ENCODE results near the gene UBR4. TPM values are rescaled to one million over a fixed set of nuclear protein-coding genes. Genes with fewer than 3 reads are reported as not detected.

UBR4 gene
- polyA plus RNA-seq, 2 of the 4 experiments (the other 2 are of a cell fraction) = 55.8 to 74.3 TPM

- no peak for DNase-seq (ENCODE audit: low read depth in 1 of 2, low spot score in 1 of 2)
- TF ChIP-seq EHMT2 (IDR thresholded peaks at IDR 0.05; ENCODE audit: low read depth) (no peak), TP53 (CRISPR knock-in tag; IDR thresholded peaks at IDR 0.05) (no peak), NFE2L2 (conservative IDR thresholded peaks at IDR 0.05; ENCODE audit: low read length) (no peak), ZC3H11A (IDR thresholded peaks at IDR 0.05) (no peak)
- no peaks in the 10 kb centered on the region for H3K9me3 ChIP-seq
- POLR2A ChIA-PET = no interaction called here
- no peak for ATAC-seq
- no peak overlapping the region for H3K4me2 ChIP-seq
- no peak overlapping the region for H3K27ac ChIP-seq
- WGBS (ENCODE audit: missing lambda C conversion rate) = 66% methylated on average over 4 of the region's 4 CpGs
- no peak for FAIRE-seq
- CTCF ChIA-PET = interaction anchor here (1.0 kb wide), 2 partner anchors 10 to 125 kb away, joined by 3 to 4 read pairs; no protein-coding TSS in a partner anchor
- peaks cover 9% of the 10 kb centered on the region for H3K4me1 ChIP-seq
- H3K4me3 ChIP-seq = no peak overlapping the region
Observed at GRCh38 chr1:19037659-19038058, 172.4 kb downstream of the UBR4 start.

GRCh38 chr1:19036813-19037605 lies 173.1 kb downstream of the UBR4 start:
- WGBS (ENCODE audit: missing lambda C conversion rate) = 88% methylated on average over 15 of the region's 15 CpGs
- POLR2A ChIA-PET = no interaction called here
- Histone ChIP-seq H3K4me2 (no peak overlapping the region), H3K4me1 (peaks cover 9% of the 10 kb centered on the region), H3K9me3 (no peaks in the 10 kb centered on the region), H3K27ac (no peak overlapping the region), H3K4me3 (no peak overlapping the region)
- DNase-seq (ENCODE audit: low read depth in 1 of 2, low spot score in 1 of 2) (no peak), FAIRE-seq (no peak), ATAC-seq (no peak)
- TF ChIP-seq FOSB (CRISPR knock-in tag; IDR thresholded peaks at IDR 0.05) (no peak), HMGXB4 (CRISPR knock-in tag; IDR thresholded peaks at IDR 0.05; ENCODE audit: borderline replicate concordance) (no peak), E2F6 (IDR thresholded peaks at IDR 0.05; ENCODE audit: borderline replicate concordance, low read depth) (no peak), GATA3 (IDR thresholded peaks at IDR 0.05; ENCODE audit: borderline replicate concordance) (no peak), MAZ (IDR thresholded peaks at IDR 0.05; ENCODE audit: borderline replicate concordance, low read depth, low read length) (no peak), MAFK (IDR thresholded peaks at IDR 0.05; ENCODE audit: partially characterized antibody) (no peak), ATOH8 (CRISPR knock-in tag; IDR thresholded peaks at IDR 0.05; ENCODE audit: low read depth) (no peak), CHD2 (IDR thresholded peaks at IDR 0.05; ENCODE audit: low read length, partially characterized antibody) (no peak), MYC (IDR thresholded peaks at IDR 0.05; ENCODE audit: borderline replicate concordance, low read length) (no peak), BCL3 (IDR thresholded peaks at IDR 0.05) (no peak), CHD4 (IDR thresholded peaks at IDR 0.05; ENCODE audit: borderline replicate concordance) (no peak), CEBPB (IDR thresholded peaks at IDR 0.05) (no peak), RFX5 (IDR thresholded peaks at IDR 0.05) (no peak), ZFP36 (IDR thresholded peaks at IDR 0.05; ENCODE audit: borderline replicate concordance, partially characterized antibody) (no peak)
- CTCF ChIA-PET = interaction anchor here (0.6 to 1.0 kb wide), 3 partner anchors 11 to 47 kb away, joined by 3 to 4 read pairs (median 4); no protein-coding TSS in a partner anchor
